ENCODE measurements around the gene PCDH9.
"Not testable (repeated sequence)": the region's sequence is repeated elsewhere in the genome, so short reads cannot be mapped to it uniquely, and the experiment has no call there.

Gene PCDH9

GRCh38 chr13:66888698-66889097 lies 341.4 kb downstream of the PCDH9 start:
- DNase-seq, result no peak

- no peak for DNase-seq
Observed at GRCh38 chr13:66887088-66887487, 343.0 kb downstream of the PCDH9 start.

- DNase-seq, result no peak
Observed at GRCh38 chr13:66886264-66886663, 343.9 kb downstream of the PCDH9 start.

GRCh38 chr13:66881170-66881569 lies 349.0 kb downstream of the PCDH9 start:
- DNase-seq, result not testable (repeated sequence)

- no peak for DNase-seq
Observed at GRCh38 chr13:66879988-66880387, 350.1 kb downstream of the PCDH9 start.

- DNase-seq, result no peak
Observed at GRCh38 chr13:66875264-66875663, 354.9 kb downstream of the PCDH9 start.

- no peak for DNase-seq
Observed at GRCh38 chr13:66864627-66865026, 365.5 kb downstream of the PCDH9 start.

GRCh38 chr13:66860878-66861417 lies 369.2 kb downstream of the PCDH9 start:
- DNase-seq, result no peak

GRCh38 chr13:66859934-66860877 lies 369.9 kb downstream of the PCDH9 start:
- no peak for DNase-seq

GRCh38 chr13:66859078-66859477 lies 371.1 kb downstream of the PCDH9 start:
- no peak for DNase-seq

GRCh38 chr13:66858163-66858562 lies 372.0 kb downstream of the PCDH9 start:
- no peak for DNase-seq

- no peak for DNase-seq
Observed at GRCh38 chr13:66855131-66855530, 375.0 kb downstream of the PCDH9 start.

GRCh38 chr13:66853564-66853963 lies 376.6 kb downstream of the PCDH9 start:
- DNase-seq, result no peak

GRCh38 chr13:66849706-66850105 lies 380.4 kb downstream of the PCDH9 start:
- no peak for DNase-seq

GRCh38 chr13:66847541-66847940 lies 382.6 kb downstream of the PCDH9 start:
- DNase-seq, result no peak

- no peak for DNase-seq
Observed at GRCh38 chr13:66845393-66845792, 384.7 kb downstream of the PCDH9 start.

GRCh38 chr13:66844933-66845332 lies 385.2 kb downstream of the PCDH9 start:
- DNase-seq, result no peak

GRCh38 chr13:66842766-66843165 lies 387.4 kb downstream of the PCDH9 start:
- DNase-seq, result no peak

- no peak for DNase-seq
Observed at GRCh38 chr13:66840621-66841020, 389.5 kb downstream of the PCDH9 start.

- no peak for DNase-seq
Observed at GRCh38 chr13:66837246-66837645, 392.9 kb downstream of the PCDH9 start.

GRCh38 chr13:66835040-66835628 lies 395.0 kb downstream of the PCDH9 start:
- DNase-seq, result no peak

GRCh38 chr13:66830940-66831716 lies 399.0 kb downstream of the PCDH9 start:
- no peak for DNase-seq

GRCh38 chr13:66829803-66830202 lies 400.3 kb downstream of the PCDH9 start:
- DNase-seq, result no peak

Data from activated CD4-positive, alpha-beta T cell treated with anti-CD3 and anti-CD28 coated beads, Interleukin-2, amount 50 U/mL, for 1 hour (primary cell).